Psoas muscle (tissue), 8 donors: ENCODE data around the gene ATOSB. TPM values are rescaled to one million over a fixed set of nuclear protein-coding genes. Genes with fewer than 3 reads are reported as not detected.

Experiments
- ATAC-seq, 4 donors: fragments of 200-7000 bp; cut with Tn5 transposase; one replicate each; pipeline ENCODE4 v1.9.1; 2020; ENCODE audit warnings: moderate library complexity in 3 of 4, mild to moderate bottlenecking in 2 of 4
- DNase-seq, 2 donors: peaks; one replicate each; pipeline ENCODE4 v3.0.0-alpha.2; 2020
- H3K27ac ChIP-seq: fragments of 200-600 bp; one replicate; pipeline ENCODE4 v1.8.0; 2022
- H3K27me3 ChIP-seq, 3 donors: fragments of 200-600 bp in 1 of 3; one replicate each; pipeline versions ENCODE4 v1.6.1 to v1.8.0; 2013 to 2022; ENCODE audit warnings: low read length in 2 of 3, mild to moderate bottlenecking in 2 of 3, moderate library complexity in 1 of 3; ENCODE audit not compliant: insufficient read depth in 3 of 3
- H3K36me3 ChIP-seq, 2 donors: fragments of 200-600 bp in 1 of 2; one replicate each; pipeline versions ENCODE4 v1.6.1 to v1.8.0; 2013 to 2022; ENCODE audit warnings: low read depth in 1 of 2, mild to moderate bottlenecking in 1 of 2, moderate library complexity in 1 of 2; ENCODE audit not compliant: insufficient read depth in 1 of 2
- H3K4me1 ChIP-seq: fragments of 200-600 bp; one replicate; pipeline ENCODE4 v1.8.0; 2022
- H3K4me3 ChIP-seq: fragments of 200-600 bp; one replicate; pipeline ENCODE4 v1.8.0; 2022; ENCODE audit warnings: mild to moderate bottlenecking
- H3K9me3 ChIP-seq: fragments of 200-600 bp; one replicate; pipeline ENCODE4 v1.8.0; 2022
- CTCF ChIP-seq: fragments of 200-600 bp; IDR thresholded peaks from one replicate; pipeline ENCODE4 v1.8.0; 2022; ENCODE audit warnings: antibody characterized with exemption
- WGBS, 3 donors: extraction: QIAGEN DNeasy Blood & Tissue Kit; methylation state at CpG; one replicate each; pipeline versions ENCODE4 v1.1.6 to v1.1.7; 2013; 5-methylcytosine and 5-hydroxymethylcytosine counted together
- intact Hi-C, 2 donors: fragments of 100-400 bp; cut with DNase I; formaldehyde crosslinking; loops; one replicate each; pipeline versions ENCODE4 v1.11.0 to v1.14.2; 2022
- polyA plus RNA-seq, 3 donors: library from polyadenylated mRNA; stranded (reverse); fragments of 200-250 nt; gene quantifications; one replicate each; pipeline ENCODE4 v1.2.3, GENCODE V29; 2013
- total RNA-seq, 4 donors: library from RNA; stranded (reverse); fragmentation: NEBNext Ultra II Directional in 2 of 4; extraction: Animal tissue kit (Norgen Biotek cat#: 25700) in 2 of 4; gene quantifications; one replicate each; pipeline versions ENCODE4 v1.2.1 to v1.2.4, GENCODE V29; 2021 to 2023
- donor health status: healthy with polysubstance abuse.
- donor health status: DM: no; HTN: no; CAD: no; lungs with moderate emphysema.
- donor health status: Bipolar disorder and iron deficiency.
- donor health status: healthy.
- donor health status: DM: yes; HTN: yes; CAD: no.
- donor health status: DM: no; HTN: no; CAD: no.
- donor health status: DM: no; HTN: no; CAD: no.
- donor health status: DM: yes; HTN: yes; CAD: no.

The ATOSB gene
- total and polyA plus RNA-seq, 7 donors, result 9.1 to 27.6 (median 15.2) TPM

- Histone ChIP-seq H3K4me3 (peak overlapping the region; percentile 68), H3K27me3 (no peaks in the 10 kb centered on the region), H3K27ac (peak overlapping the region; percentile 75), H3K4me1 (peaks cover 10% of the 10 kb centered on the region), H3K36me3 (no peaks in the 10 kb centered on the region), H3K9me3 (no peaks in the 10 kb centered on the region)
- 9 to 16% (median 13%) methylated on average over 30 of the region's 30 CpGs for WGBS, 3 donors
- DNase-seq (peak; percentile 86 to 93), ATAC-seq (peak; percentile 84 to 91 (median 86))
- intact Hi-C loops, result loop anchor here (1.0 to 10.0 kb wide), 9 partner anchors 45 to 445 kb away; partner anchors contain the start of gene UNC13B (in 2 of the 2)
- TF ChIP-seq CTCF, result peak; percentile 96
Observed at GRCh38 chr9:35116898-35117551, 1.4 kb upstream of the ATOSB start.

GRCh38 chr9:35116539-35116897 is 856 bp upstream of the ATOSB start:
- DNase-seq, result no peak
- peaks cover 13% of the 10 kb centered on the region for H3K4me1 ChIP-seq
- peak overlapping the region; percentile 68 for H3K4me3 ChIP-seq
- no peak for TF ChIP-seq CTCF
- intact Hi-C loops, result loop anchor here (1.0 to 10.0 kb wide), 9 partner anchors 46 to 446 kb away; partner anchors contain the start of gene UNC13B (in 2 of the 2)
- H3K36me3 ChIP-seq, result no peaks in the 10 kb centered on the region
- peak; percentile 7 to 16 (median 8) for ATAC-seq
- 0 to 1% (median 1%) methylated on average over 12 of the region's 12 CpGs for WGBS, 3 donors
- no peaks in the 10 kb centered on the region for H3K27me3 ChIP-seq
- peak overlapping the region; percentile 75 for H3K27ac ChIP-seq
- H3K9me3 ChIP-seq, result no peaks in the 10 kb centered on the region

- no peak for TF ChIP-seq CTCF
- peak; percentile 64 to 82 for DNase-seq
- ATAC-seq, result no peak
- H3K27me3 ChIP-seq, result no peaks in the 10 kb centered on the region
- H3K36me3 ChIP-seq, result no peaks in the 10 kb centered on the region
- no peaks in the 10 kb centered on the region for H3K9me3 ChIP-seq
- H3K4me3 ChIP-seq, result peak overlapping the region; percentile 68
- 35 to 45% (median 36%) methylated on average over 12 of the region's 12 CpGs for WGBS, 3 donors
- intact Hi-C loops, result loop anchor here (5.0 to 10.0 kb wide), 6 partner anchors 47 to 447 kb away; partner anchors contain the start of gene UNC13B (in 1 of the 2)
- peak overlapping the region; percentile 75 for H3K27ac ChIP-seq
- H3K4me1 ChIP-seq, result peaks cover 21% of the 10 kb centered on the region
Observed at GRCh38 chr9:35114840-35115628, 628 bp downstream of the ATOSB start.

- ATAC-seq (no peak), DNase-seq (peak; percentile 79 to 86)
- H3K27me3 ChIP-seq, result no peaks in the 10 kb centered on the region
- peaks cover 24% of the 10 kb centered on the region for H3K4me1 ChIP-seq
- intact Hi-C loops, result loop anchor here (10.0 kb wide), 2 partner anchors 261 to 271 kb away; no protein-coding TSS in a partner anchor
- no peaks in the 10 kb centered on the region for H3K36me3 ChIP-seq
- H3K4me3 ChIP-seq, result peak overlapping the region; percentile 68
- WGBS, 3 donors, result 28 to 40% (median 29%) methylated on average over 5 of the region's 5 CpGs
- TF ChIP-seq CTCF, result no peak
- peak overlapping the region; percentile 75 for H3K27ac ChIP-seq
- no peaks in the 10 kb centered on the region for H3K9me3 ChIP-seq
Observed at GRCh38 chr9:35114113-35114839, 1.4 kb downstream of the ATOSB start.
